Keratinocyte (primary cell): Measurements from ENCODE around the gene GRIK2. TPM values are rescaled to one million over a fixed set of nuclear protein-coding genes. Genes with fewer than 3 reads are reported as not detected.

Experiments
- DNase-seq: peaks from one replicate; pipeline ENCODE4 v3.0.0-alpha.2; 2011; ENCODE audit warnings: low read depth, missing footprints, low spot score
- FAIRE-seq: peaks from 2 replicates; lab custom pipeline; 2011; peaks lifted over from hg19 to GRCh38; lab: Jason Lieb, UNC
- H2AFZ ChIP-seq: 2 replicates; pipeline ENCODE4 v1.6.0; 2012; ENCODE audit warnings: low read length, control low read depth, inconsistent platforms; ENCODE audit not compliant: control insufficient read depth
- H3K27ac ChIP-seq: 2 replicates; pipeline ENCODE4 v1.5.1; 2011; ENCODE audit warnings: low read length; ENCODE audit not compliant: control insufficient read depth, insufficient read depth
- H3K27me3 ChIP-seq: 3 replicates; pipeline ENCODE4 v1.6.0; 2011; ENCODE audit warnings: low read length; ENCODE audit not compliant: control insufficient read depth, insufficient read depth; ENCODE audit errors: extremely low read depth
- H3K36me3 ChIP-seq, 2 experiments: 2 replicates in 1 of 2; 3 replicates in 1 of 2; pipeline ENCODE4 v1.5.1; 2011; ENCODE audit warnings: low read length in 2 of 2, mild to moderate bottlenecking in 1 of 2; ENCODE audit not compliant: control insufficient read depth in 2 of 2, insufficient read depth in 2 of 2; ENCODE audit errors: extremely low read depth in 1 of 2
- H3K4me1 ChIP-seq: 3 replicates; pipeline ENCODE4 v1.5.1; 2011; ENCODE audit warnings: low read length; ENCODE audit not compliant: control insufficient read depth, insufficient read depth; ENCODE audit errors: extremely low read depth
- H3K4me2 ChIP-seq: 3 replicates; pipeline ENCODE4 v1.6.0; 2011; ENCODE audit warnings: low read depth, low read length; ENCODE audit not compliant: control insufficient read depth, insufficient read depth; ENCODE audit errors: extremely low read depth
- H3K4me3 ChIP-seq, 3 experiments: fragments of 200-600 bp in 1 of 3; sonication (generic) in 1 of 3; 2 replicates in 2 of 3; 3 replicates in 1 of 3; pipeline ENCODE4 v1.5.1; 2011 to 2016; ENCODE audit warnings: low read length in 3 of 3, mild to moderate bottlenecking in 3 of 3, control low read depth in 2 of 3, inconsistent platforms in 1 of 3, low read depth in 1 of 3, mixed read lengths in 1 of 3, mixed run types in 1 of 3, moderate library complexity in 1 of 3; ENCODE audit not compliant: control insufficient read depth in 2 of 3, insufficient read depth in 2 of 3; ENCODE audit errors: extremely low read depth in 1 of 3
- H3K79me2 ChIP-seq: 2 replicates; pipeline ENCODE4 v1.6.0; 2012; ENCODE audit warnings: low read length; ENCODE audit not compliant: control insufficient read depth, insufficient read depth
- H3K9ac ChIP-seq: 3 replicates; pipeline ENCODE4 v1.6.0; 2011; ENCODE audit warnings: low read length; ENCODE audit not compliant: control insufficient read depth, insufficient read depth; ENCODE audit errors: extremely low read depth
- H3K9me1 ChIP-seq: 3 replicates; pipeline ENCODE4 v1.6.0; 2011; ENCODE audit warnings: low read length; ENCODE audit not compliant: control insufficient read depth, insufficient read depth; ENCODE audit errors: extremely low read depth
- H3K9me3 ChIP-seq: 2 replicates; pipeline ENCODE4 v1.5.1; 2012; ENCODE audit warnings: low read depth, low read length; ENCODE audit not compliant: control insufficient read depth
- H4K20me1 ChIP-seq: 3 replicates; pipeline ENCODE4 v1.6.0; 2011; ENCODE audit warnings: low read length; ENCODE audit not compliant: control insufficient read depth, insufficient read depth; ENCODE audit errors: extremely low read depth
- EZH2 ChIP-seq: IDR thresholded peaks from one replicate; pipeline ENCODE4 v1.6.1; 2012; ENCODE audit warnings: inconsistent platforms, mild to moderate bottlenecking, low read length, moderate library complexity
- dilution Hi-C: fragments of 300-500 bp; cut with MboI; formaldehyde crosslinking; loops from one replicate; pipeline ENCODE4 v1.7.0; 2020; ENCODE audit warnings: low sequenced_read_pairs; ENCODE audit not compliant: extremely low pct_ligation_motif_present
- polyA plus RNA-seq, 5 experiments: library from polyadenylated mRNA; depleted of rRNA in 3 of 5; stranded (reverse) in 3 of 5; stranded (forward) in 1 of 5; unstranded in 1 of 5; fragments of >200 nt; gene quantifications; 1 replicate in 1 of 5; 2 replicates in 3 of 5; 3 replicates in 1 of 5; pipeline versions ENCODE4 v1.2.1 to v1.2.3, GENCODE V29; 2011 to 2012; ENCODE audit warnings: missing spikeins in 2 of 5, low read depth in 1 of 5, low replicate concordance in 1 of 5
- TF ChIP-seq, protein P1 (sequence below), 3 experiments: IDR thresholded peaks in 1 of 3; conservative IDR thresholded peaks in 1 of 3; optimal IDR thresholded peaks in 1 of 3; 2 replicates in 2 of 3; 3 replicates in 1 of 3; pipeline versions ENCODE3 to v1.5.1; 2011; ENCODE audit warnings: low read length in 3 of 3, mild to moderate bottlenecking in 3 of 3, moderate library complexity in 2 of 3, control low read depth in 1 of 3, inconsistent platforms in 1 of 3; ENCODE audit not compliant: insufficient read depth in 2 of 3; ENCODE audit errors: extremely low read depth in 1 of 3

The GRIK2 gene
- polyA plus RNA-seq, 1 donor (not counting 4 experiments of a cell fraction or from before 2014, with no cell fraction given), result 0.01 TPM

DNA sequence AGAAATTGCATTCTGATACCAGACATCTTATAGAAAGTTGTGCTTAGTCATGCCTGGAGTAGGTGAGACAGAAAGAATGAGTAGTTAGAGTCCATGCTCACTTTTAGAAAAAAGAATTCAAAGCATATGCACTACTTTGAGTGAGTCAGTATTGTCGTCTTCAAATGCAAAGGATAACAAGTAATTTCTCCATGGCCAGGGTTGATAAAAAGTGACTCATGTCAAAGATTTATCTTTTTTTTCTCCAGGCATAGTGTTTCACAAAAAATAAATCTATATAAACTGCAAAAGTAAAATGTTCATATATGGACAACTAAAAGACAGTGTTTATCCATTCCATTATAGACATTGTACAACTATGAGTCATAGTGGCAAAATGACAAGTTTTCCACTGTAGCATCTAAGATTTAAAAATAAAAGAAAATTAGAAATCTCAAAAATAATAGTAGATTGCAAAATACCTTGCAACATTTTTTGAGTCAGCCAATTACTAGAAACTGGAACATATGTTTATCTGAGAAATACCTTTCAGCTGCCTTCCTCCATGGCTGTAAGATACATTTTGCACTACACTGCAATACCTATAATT, 329.6 kb downstream of the GRIK2 start:
- H3K79me2 ChIP-seq, result no peaks in the 10 kb centered on the region
- FAIRE-seq (peak; percentile 52), DNase-seq (peak; percentile 25)
- peak overlapping the region; percentile 25 for H3K4me2 ChIP-seq
- H2AFZ ChIP-seq, result peak overlapping the region; percentile 42
- H3K4me3 ChIP-seq, result no peak overlapping the region
- peaks cover 9% of the 10 kb centered on the region for H3K4me1 ChIP-seq
- dilution Hi-C loops, result no loop called here
- no peaks in the 10 kb centered on the region for H3K9me1 ChIP-seq
- H3K9ac ChIP-seq, result no peak overlapping the region
- H3K9me3 ChIP-seq, result no peaks in the 10 kb centered on the region
- H4K20me1 ChIP-seq, result no peaks in the 10 kb centered on the region
- H3K36me3 ChIP-seq, result no peaks in the 10 kb centered on the region
- no peak for TF ChIP-seq EZH2
- TF ChIP-seq, protein P1, sequence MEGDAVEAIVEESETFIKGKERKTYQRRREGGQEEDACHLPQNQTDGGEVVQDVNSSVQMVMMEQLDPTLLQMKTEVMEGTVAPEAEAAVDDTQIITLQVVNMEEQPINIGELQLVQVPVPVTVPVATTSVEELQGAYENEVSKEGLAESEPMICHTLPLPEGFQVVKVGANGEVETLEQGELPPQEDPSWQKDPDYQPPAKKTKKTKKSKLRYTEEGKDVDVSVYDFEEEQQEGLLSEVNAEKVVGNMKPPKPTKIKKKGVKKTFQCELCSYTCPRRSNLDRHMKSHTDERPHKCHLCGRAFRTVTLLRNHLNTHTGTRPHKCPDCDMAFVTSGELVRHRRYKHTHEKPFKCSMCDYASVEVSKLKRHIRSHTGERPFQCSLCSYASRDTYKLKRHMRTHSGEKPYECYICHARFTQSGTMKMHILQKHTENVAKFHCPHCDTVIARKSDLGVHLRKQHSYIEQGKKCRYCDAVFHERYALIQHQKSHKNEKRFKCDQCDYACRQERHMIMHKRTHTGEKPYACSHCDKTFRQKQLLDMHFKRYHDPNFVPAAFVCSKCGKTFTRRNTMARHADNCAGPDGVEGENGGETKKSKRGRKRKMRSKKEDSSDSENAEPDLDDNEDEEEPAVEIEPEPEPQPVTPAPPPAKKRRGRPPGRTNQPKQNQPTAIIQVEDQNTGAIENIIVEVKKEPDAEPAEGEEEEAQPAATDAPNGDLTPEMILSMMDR (optimal IDR thresholded peaks at IDR 0.05 in 1 of 3, IDR thresholded peaks at IDR 0.05 in 1 of 3, conservative IDR thresholded peaks at IDR 0.05 in 1 of 3; ENCODE audit: extremely low read depth in 1 of 3, insufficient read depth in 2 of 3, low read length in 3 of 3), result no peak
- peak overlapping the region; percentile 34 for H3K27ac ChIP-seq
- H3K27me3 ChIP-seq, result no peaks in the 10 kb centered on the region

DNA sequence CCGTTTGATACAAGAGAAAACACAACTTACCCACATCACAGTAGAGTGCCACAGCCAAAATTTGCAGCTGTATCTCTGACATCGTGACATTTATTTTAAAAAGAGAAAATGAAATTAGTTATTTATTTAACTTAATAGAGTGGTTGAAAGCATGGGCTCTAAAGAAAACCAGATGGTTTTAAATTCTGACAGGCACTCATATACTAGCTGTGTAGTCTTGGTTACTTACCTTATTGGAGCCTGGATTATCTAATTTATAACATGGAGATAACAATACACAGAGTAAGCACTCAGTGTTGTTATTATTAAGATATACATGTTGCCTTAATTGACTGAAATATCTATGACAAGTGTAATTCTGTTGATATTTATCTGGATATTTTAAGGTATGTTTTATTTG, 334.9 kb downstream of the GRIK2 start:
- H3K4me1 ChIP-seq, result no peaks in the 10 kb centered on the region
- no peaks in the 10 kb centered on the region for H3K9me1 ChIP-seq
- H3K9ac ChIP-seq, result no peak overlapping the region
- H3K9me3 ChIP-seq, result no peaks in the 10 kb centered on the region
- no peak overlapping the region for H3K4me3 ChIP-seq
- TF ChIP-seq EZH2, result no peak
- TF ChIP-seq, protein P1 (optimal IDR thresholded peaks at IDR 0.05 in 1 of 3, IDR thresholded peaks at IDR 0.05 in 1 of 3, conservative IDR thresholded peaks at IDR 0.05 in 1 of 3; ENCODE audit: extremely low read depth in 1 of 3, insufficient read depth in 2 of 3, low read length in 3 of 3), result no peak
- H3K27me3 ChIP-seq, result no peaks in the 10 kb centered on the region
- no peak overlapping the region for H3K27ac ChIP-seq
- FAIRE-seq (no peak), DNase-seq (no peak)
- no peak overlapping the region for H3K4me2 ChIP-seq
- no peaks in the 10 kb centered on the region for H4K20me1 ChIP-seq
- no peaks in the 10 kb centered on the region for H3K79me2 ChIP-seq
- H3K36me3 ChIP-seq, result no peaks in the 10 kb centered on the region
- H2AFZ ChIP-seq, result no peak overlapping the region
- dilution Hi-C loops, result no loop called here
